Cardiac ventricle fibroblast (primary cell): ENCODE measurements around the gene CNKSR3. TPM values are rescaled to one million over a fixed set of nuclear protein-coding genes. Genes with fewer than 3 reads are reported as not detected.

Experiments used
- total RNA-seq: library from RNA; depleted of rRNA; stranded (reverse); fragments of >200 nt; gene quantifications from 2 replicates; pipeline ENCODE4 v1.2.3, GENCODE V29; 2015

The CNKSR3 gene
- 3.3 and 6.6 TPM in 2 replicates for total RNA-seq

GRCh38 chr6:154510144-154510905 lies at the start of gene CNKSR3:
Gene CNKSR3 (minus strand): TSS chr6:154510685. CDS start chr6:154510114, 571 bp downstream.

DNA sequence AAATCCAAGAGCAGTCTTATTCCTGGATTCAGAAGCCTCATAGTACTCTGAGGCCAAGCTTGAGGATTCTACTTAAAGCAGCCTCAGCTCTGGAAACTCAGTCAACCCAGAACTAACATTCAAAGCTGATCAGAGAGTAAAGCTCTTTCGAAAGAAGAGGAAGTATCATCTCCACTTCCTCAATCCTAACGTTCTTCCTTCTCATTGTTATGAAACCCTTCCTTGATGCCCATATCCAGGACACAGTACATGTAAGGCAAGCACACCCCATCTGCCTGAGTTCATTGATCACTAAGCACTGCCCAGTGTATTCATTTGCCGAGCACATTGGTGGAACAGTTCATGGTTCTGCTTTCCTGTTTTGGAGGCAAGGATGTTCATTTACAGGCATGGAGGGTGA lies 153.8 kb downstream of the CNKSR3 start, which contains the start of gene IPCEF1:
TSS of gene IPCEF1 (minus strand) at position 114 of the 400 bp plus-strand sequence. CDS start 90,856 bp downstream, outside the sequence.

Other genes with a start within 250 kb of the CNKSR3 start
- gene IPCEF1, start 153.9 kb downstream of the CNKSR3 start, total RNA-seq: not detected in 2 replicates
- 25.9 and 27.0 TPM in 2 replicates for gene SCAF8, start 222.7 kb upstream of the CNKSR3 start, total RNA-seq